GM12878 (cell line): ENCODE results near the gene AEN.

ENCODE experiments used
- BACH1 ChIP-seq: fragments of 450-650 bp; IDR thresholded peaks from 2 replicates; pipeline ENCODE4 v1.6.1; 2017; ENCODE audit warnings: mild to moderate bottlenecking, borderline replicate concordance
- CHD1 ChIP-seq: IDR thresholded peaks from 2 replicates; pipeline ENCODE4 v1.6.1; 2012; ENCODE audit warnings: low read depth, low read length, improper control_type of control experiment
- CHD2 ChIP-seq: IDR thresholded peaks from 2 replicates; pipeline ENCODE4 v1.6.1; 2011; ENCODE audit warnings: low read depth, low read length, improper control_type of control experiment, borderline replicate concordance
- RAD21 ChIP-seq: IDR thresholded peaks from 2 replicates; pipeline ENCODE4 v1.6.1; 2011; ENCODE audit warnings: mild to moderate bottlenecking, low read depth, low read length, moderate library complexity; ENCODE audit not compliant: insufficient read depth
- SMAD1 ChIP-seq: fragments of 450-650 bp; IDR thresholded peaks from 2 replicates; pipeline ENCODE4 v1.6.1; 2018; ENCODE audit warnings: mild to moderate bottlenecking, low read depth; ENCODE audit not compliant: partially characterized antibody
- ZBED1 ChIP-seq: IDR thresholded peaks from 2 replicates; pipeline ENCODE4 v1.6.1; 2016; ENCODE audit warnings: borderline replicate concordance
- ZNF217 ChIP-seq: fragments of 450-650 bp; IDR thresholded peaks from 2 replicates; pipeline ENCODE4 v1.6.1; 2017; ENCODE audit warnings: antibody characterized with exemption, mild to moderate bottlenecking

- TF ChIP-seq SMAD1 (no peak), BACH1 (no peak), CHD2 (no peak), ZBED1 (no peak), CHD1 (no peak), RAD21 (no peak), ZNF217 (no peak)
Measured at GRCh38 chr15:88610701-88611231, 10.4 kb upstream of the AEN start.
